ENCODE measurements around the gene SCIMP.

DNA sequence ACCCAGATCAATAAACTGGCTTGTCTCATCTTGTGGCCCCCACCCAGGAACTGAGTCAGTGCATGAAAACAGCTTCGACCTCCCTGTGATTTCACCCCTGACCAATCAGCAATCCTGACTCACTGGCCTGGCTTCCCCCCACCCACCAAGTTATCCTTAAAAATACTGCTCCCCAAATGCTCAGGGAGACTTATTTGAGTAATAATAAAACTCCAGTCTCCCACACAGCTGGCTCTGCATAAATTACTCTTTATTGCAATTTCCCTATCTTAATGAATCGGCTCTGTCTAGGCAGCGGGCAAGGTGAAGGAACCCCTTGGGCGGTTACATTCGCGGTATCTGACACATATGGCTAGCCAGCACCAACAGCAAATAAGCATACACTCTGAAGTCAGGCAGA is 37.7 kb upstream of the SCIMP start:
- TF ChIP-seq CTCF (IDR thresholded peaks at IDR 0.05): no peak
- no peak for TF ChIP-seq EZH2 (IDR thresholded peaks at IDR 0.05; ENCODE audit: borderline replicate concordance, insufficient read depth, low read depth, low read length, poor library complexity, severe bottlenecking)
